Endometrium (tissue), 2 donors: ENCODE results near the gene GAD2.
"Not testable (repeated sequence)": the region's sequence is repeated elsewhere in the genome, so short reads cannot be mapped to it uniquely, and the experiment has no call there.

ENCODE experiments used
- FAIRE-seq: peaks from 2 replicates; lab custom pipeline; 2012; peaks lifted over from hg19 to GRCh38; lab: Jason Lieb, UNC
- donor health status: control.
- donor health status: control.

Gene GAD2

GRCh38 chr10:26318672-26319071 is 102.1 kb downstream of the GAD2 start:
- no peak for FAIRE-seq

DNA sequence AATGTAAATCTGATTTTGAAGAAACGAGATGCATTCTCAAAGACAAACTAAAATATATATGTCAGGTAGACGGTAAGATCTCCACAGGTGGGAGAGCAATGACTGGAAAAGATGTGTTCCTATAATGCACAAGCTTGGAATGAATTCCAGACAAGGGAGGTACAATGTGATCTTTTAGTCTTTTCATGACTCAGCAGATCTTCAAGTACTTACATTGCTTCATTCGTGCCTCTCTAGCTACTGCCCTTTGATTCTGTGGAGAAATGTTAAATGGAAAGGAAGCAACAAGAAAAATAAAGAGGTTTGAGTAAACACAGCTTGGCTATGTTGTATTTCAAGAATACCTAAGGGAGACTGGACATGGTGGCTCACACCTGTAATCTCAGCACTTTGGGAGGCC is 106.6 kb downstream of the GAD2 start:
- no peak for FAIRE-seq

GRCh38 chr10:26326851-26327250 is 110.3 kb downstream of the GAD2 start:
- no peak for FAIRE-seq

GRCh38 chr10:26327811-26328210 is 111.2 kb downstream of the GAD2 start:
- no peak for FAIRE-seq

DNA sequence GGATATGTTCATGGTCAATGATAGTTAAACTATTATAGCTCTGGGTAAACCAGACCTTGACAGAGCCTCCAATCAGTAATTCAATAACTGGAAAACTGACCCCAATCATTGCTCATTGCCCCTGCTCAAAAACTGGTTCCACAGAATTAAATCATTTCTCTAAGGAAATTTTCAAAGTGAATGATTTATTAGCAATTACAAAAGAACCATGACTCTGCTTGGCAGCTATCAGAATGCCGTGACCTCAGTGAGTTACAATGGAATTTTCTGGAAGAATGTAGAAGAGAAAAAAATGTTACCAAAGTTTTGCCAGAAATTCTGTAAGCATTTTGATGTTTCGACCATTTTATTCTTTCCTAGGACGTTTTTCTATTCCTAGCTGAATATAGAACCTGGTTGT is 114.8 kb downstream of the GAD2 start:
- FAIRE-seq = no peak

DNA sequence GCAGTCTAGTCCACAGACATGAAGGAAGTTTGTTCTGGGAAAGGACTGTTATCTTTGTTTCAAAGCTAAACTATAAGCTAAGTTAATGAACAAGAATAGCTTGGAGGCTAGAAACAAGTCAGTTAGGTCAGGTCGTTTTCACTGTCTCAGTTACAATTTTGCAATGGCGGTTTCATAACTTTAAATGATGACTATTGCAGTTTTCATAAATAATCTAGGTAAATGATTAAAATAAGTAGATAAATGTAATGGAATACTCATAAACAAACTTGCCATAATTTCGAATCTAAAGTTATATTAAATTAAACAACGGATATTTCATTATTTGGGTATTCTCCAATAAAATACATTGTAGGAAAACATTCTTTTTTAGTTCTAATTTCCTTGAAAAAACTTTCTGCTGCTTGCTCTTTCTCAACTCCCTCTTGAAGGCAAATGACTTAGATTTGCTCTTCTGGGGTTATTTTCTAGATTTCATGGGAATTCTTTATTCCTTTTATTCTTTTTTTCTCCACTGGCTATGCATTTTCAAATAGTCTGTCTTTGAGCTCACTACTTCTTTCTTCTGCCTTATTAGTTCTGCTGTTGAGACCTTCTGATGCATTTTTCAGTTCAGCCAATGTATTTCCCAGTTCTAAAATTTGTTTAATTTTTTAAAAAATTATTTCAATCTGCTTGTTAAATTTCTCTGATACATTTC is 117.8 kb downstream of the GAD2 start:
- no peak for FAIRE-seq

DNA sequence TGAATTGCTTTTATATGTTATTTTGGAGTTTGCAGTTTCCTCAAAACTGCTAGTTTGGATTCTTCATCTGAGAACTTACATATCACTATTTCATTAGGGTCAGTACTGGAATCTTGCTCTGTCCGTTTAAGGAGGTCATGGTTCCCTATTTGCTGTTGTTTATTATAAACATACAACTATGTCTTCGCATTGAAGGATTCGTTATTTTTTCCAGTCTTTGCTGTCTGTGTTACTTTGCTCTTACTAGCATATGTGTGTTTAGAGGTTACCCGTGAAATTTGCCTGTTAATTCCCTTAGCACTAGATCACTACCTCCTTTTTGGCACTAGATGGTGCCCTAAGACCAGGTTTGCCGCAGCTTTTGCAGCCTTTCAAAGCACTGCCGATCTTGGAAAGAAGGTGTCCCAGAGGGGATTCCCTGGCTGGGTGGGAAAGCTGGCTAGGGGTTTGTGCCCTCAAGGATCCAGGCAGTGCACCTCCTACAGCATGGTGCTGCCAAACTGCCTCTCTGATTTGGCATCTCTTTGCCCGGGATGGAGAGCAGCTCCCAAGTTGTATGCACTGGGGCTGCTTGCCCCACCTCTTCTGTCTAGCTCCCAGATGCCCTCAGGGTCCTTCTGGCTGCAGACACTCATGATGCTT is 118.5 kb downstream of the GAD2 start:
- no peak for FAIRE-seq

GRCh38 chr10:26335574-26336093 is 119.1 kb downstream of the GAD2 start:
- FAIRE-seq = no peak

DNA sequence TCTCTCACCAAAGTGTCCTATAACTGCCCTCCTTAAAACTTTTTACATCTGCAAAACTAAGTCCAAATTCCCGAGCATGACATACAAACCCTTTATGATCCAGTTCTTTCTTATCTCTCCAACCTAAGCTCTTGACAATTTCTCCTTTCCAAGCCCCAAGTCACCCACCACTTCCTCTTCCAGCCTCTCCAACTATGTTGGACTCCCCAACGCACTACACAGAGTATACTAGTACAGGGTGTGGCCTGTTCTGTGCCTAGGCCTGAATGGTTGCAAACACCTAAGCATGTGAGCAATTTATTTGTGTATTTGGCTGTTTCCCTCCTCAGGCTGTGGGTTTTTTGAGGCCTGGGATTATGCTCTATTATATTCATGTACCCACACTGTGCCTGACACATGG is 120.4 kb downstream of the GAD2 start:
- FAIRE-seq = no peak

GRCh38 chr10:26341701-26342100 is 125.1 kb downstream of the GAD2 start:
- no peak for FAIRE-seq

DNA sequence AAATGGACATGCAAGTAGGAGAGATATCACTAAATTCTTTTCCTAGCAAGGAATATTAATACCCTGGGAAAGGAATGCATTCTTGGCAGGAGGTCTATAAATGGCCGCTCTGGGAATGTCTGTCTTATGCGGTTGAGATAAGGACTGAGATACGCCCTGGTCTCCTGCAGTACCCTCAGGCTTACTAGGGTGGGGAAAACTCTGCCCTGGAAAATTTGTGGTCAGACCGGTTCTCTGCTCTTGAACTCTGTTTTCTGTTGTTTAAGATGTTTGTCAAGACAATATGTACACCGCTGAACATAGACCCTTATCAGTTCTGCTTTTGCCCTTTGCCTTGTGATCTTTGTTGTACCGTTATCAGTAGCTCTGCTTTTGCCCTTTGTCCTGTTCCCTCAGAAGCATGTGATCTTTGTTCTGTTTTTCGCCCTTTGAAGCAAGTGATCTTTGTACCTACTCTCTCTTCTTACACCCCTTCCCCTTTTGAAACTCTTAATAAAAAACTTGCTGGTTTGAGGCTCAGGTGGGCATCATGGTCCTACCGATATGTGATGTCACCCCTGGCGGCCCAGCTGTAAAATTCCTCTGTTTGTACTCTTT is 132.3 kb downstream of the GAD2 start:
- FAIRE-seq = not testable (repeated sequence)
